SK-N-SH (cell line): ENCODE measurements around the gene ATG7. TPM values are rescaled to one million over a fixed set of nuclear protein-coding genes. Genes with fewer than 3 reads are reported as not detected.

Source experiments
- CTCF ChIA-PET: fragments of 300-600, 350-600 bp; formaldehyde crosslinking; extraction: SDS; loops from one replicate; lab custom pipeline; 2021; lab: Yijun Ruan, JAX
- POLR2A ChIA-PET: fragments of 350-600 bp; sonication (Branson Sonifier 250); formaldehyde crosslinking; extraction: SDS; loops from one replicate; lab custom pipeline; 2020; ENCODE audit warnings: antibody characterized with exemption, inconsistent platforms; lab: Yijun Ruan, JAX
- DNase-seq: peaks from one replicate; pipeline ENCODE4 v3.0.0; 2012
- H2AFZ ChIP-seq: fragments of 200-600 bp; sonication (generic); 2 replicates; pipeline ENCODE4 v1.8.1; 2016; ENCODE audit warnings: antibody characterized with exemption, mild to moderate bottlenecking, low read depth
- H3F3A ChIP-seq: fragments of 200-600 bp; sonication (generic); replicated peaks from 2 replicates; pipeline ENCODE3; 2016; ENCODE audit warnings: antibody characterized with exemption, mild to moderate bottlenecking; ENCODE audit not compliant: insufficient read depth
- H3K27ac ChIP-seq, 2 experiments: fragments of 200-500 bp in 1 of 2; fragments of 200-600 bp in 1 of 2; sonication (Bioruptor generic) in 1 of 2; sonication (generic), shearing (Covaris generic) in 1 of 2; 2 replicates each; pipeline versions ENCODE4 v1.5.1 to v1.6.1; 2014 to 2016; ENCODE audit warnings: low read depth in 2 of 2, inconsistent platforms in 1 of 2, low read length in 1 of 2, mild to moderate bottlenecking in 1 of 2, mixed read lengths in 1 of 2
- H3K27me3 ChIP-seq: fragments of 200-600 bp; sonication (generic), shearing (Covaris generic); 2 replicates; pipeline ENCODE4 v1.6.1; 2016; ENCODE audit warnings: mixed run types; ENCODE audit not compliant: insufficient read depth
- H3K36me3 ChIP-seq, 2 experiments: fragments of 200-500 bp in 1 of 2; fragments of 200-600 bp in 1 of 2; sonication (Bioruptor generic) in 1 of 2; sonication (generic) in 1 of 2; replicated peaks in 1 of 2; 2 replicates each; pipeline versions ENCODE3 to v1.5.1; 2014 to 2016; ENCODE audit warnings: low read length in 1 of 2, mild to moderate bottlenecking in 1 of 2; ENCODE audit not compliant: insufficient read depth in 2 of 2, control insufficient read depth in 1 of 2
- H3K4me1 ChIP-seq, 2 experiments: fragments of 200-500 bp in 1 of 2; fragments of 200-600 bp in 1 of 2; sonication (Bioruptor generic) in 1 of 2; sonication (generic), shearing (Covaris generic) in 1 of 2; 2 replicates each; pipeline versions ENCODE4 v1.5.1 to v1.6.1; 2014 to 2016; ENCODE audit warnings: low read depth in 1 of 2, low read length in 1 of 2, mixed run types in 1 of 2; ENCODE audit not compliant: insufficient read depth in 2 of 2, control insufficient read depth in 1 of 2
- H3K4me2 ChIP-seq: fragments of 200-600 bp; sonication (generic), shearing (Covaris generic); 2 replicates; pipeline ENCODE4 v1.6.1; 2017; ENCODE audit warnings: mixed run types
- H3K4me3 ChIP-seq, 2 experiments: fragments of 200-500 bp in 1 of 2; fragments of 200-600 bp in 1 of 2; sonication (Bioruptor generic) in 1 of 2; sonication (generic), shearing (Covaris generic) in 1 of 2; 2 replicates each; pipeline versions ENCODE4 v1.5.1 to v1.8.1; 2014 to 2016; ENCODE audit warnings: low read depth in 2 of 2, inconsistent platforms in 1 of 2, low read length in 1 of 2, mild to moderate bottlenecking in 1 of 2, mixed read lengths in 1 of 2, moderate library complexity in 1 of 2
- H3K79me2 ChIP-seq: fragments of 200-600 bp; sonication (generic); 2 replicates; pipeline ENCODE4 v1.8.1; 2017; ENCODE audit warnings: mild to moderate bottlenecking; ENCODE audit not compliant: insufficient read depth
- H3K9ac ChIP-seq: fragments of 200-600 bp; sonication (generic); 2 replicates; pipeline ENCODE4 v1.6.1; 2017; ENCODE audit warnings: mixed run types
- H3K9me2 ChIP-seq: fragments of 200-600 bp; sonication (generic); 2 replicates; pipeline ENCODE4 v1.6.1; 2017; ENCODE audit warnings: mixed run types
- H3K9me3 ChIP-seq: fragments of 200-600 bp; sonication (generic); 2 replicates; pipeline ENCODE4 v1.6.1; 2017; ENCODE audit warnings: mixed run types, mild to moderate bottlenecking, moderate library complexity
- H4K20me1 ChIP-seq: fragments of 200-600 bp; sonication (generic); 2 replicates; pipeline ENCODE4 v1.6.1; 2017; ENCODE audit warnings: mild to moderate bottlenecking, mixed run types; ENCODE audit not compliant: insufficient read depth
- CHD2 ChIP-seq: fragments of 150-350 bp; IDR thresholded peaks from 2 replicates; pipeline ENCODE4 v1.6.1; 2018; ENCODE audit warnings: low read length; ENCODE audit not compliant: partially characterized antibody
- ELF1 ChIP-seq: IDR thresholded peaks from 2 replicates; pipeline ENCODE4 v1.4.0; 2012
- EZH2phosphoT487 ChIP-seq: fragments of 200-600 bp; sonication (generic); IDR thresholded peaks from 2 replicates; pipeline ENCODE4 v1.6.1; 2017; ENCODE audit warnings: low read depth, mixed run types, mild to moderate bottlenecking, antibody characterized with exemption, moderate library complexity, borderline replicate concordance
- FOSL2 ChIP-seq: IDR thresholded peaks from 2 replicates; pipeline ENCODE4 v1.4.0; 2012; ENCODE audit warnings: low read depth, mild to moderate bottlenecking, moderate library complexity, borderline replicate concordance
- IRF3 ChIP-seq: fragments of 150-350 bp; IDR thresholded peaks from 2 replicates; pipeline ENCODE4 v1.6.1; 2016; ENCODE audit warnings: mild to moderate bottlenecking, low read depth, low read length
- JUND ChIP-seq: IDR thresholded peaks from 2 replicates; pipeline ENCODE4 v1.4.0; 2012
- MAX ChIP-seq: IDR thresholded peaks from 2 replicates; pipeline ENCODE4 v1.4.0; 2012; ENCODE audit warnings: low read depth
- MXI1 ChIP-seq: IDR thresholded peaks from 2 replicates; pipeline ENCODE4 v1.6.1; 2012; ENCODE audit warnings: mild to moderate bottlenecking, low read depth, low read length, improper control_type of control experiment
- NFIC ChIP-seq: IDR thresholded peaks from 2 replicates; pipeline ENCODE4 v1.4.0; 2012; ENCODE audit warnings: borderline replicate concordance
- NRF1 ChIP-seq: IDR thresholded peaks from 2 replicates; pipeline ENCODE4 v1.6.1; 2012; ENCODE audit warnings: low read depth, mild to moderate bottlenecking, low read length
- POLR2AphosphoS5 ChIP-seq: IDR thresholded peaks from 2 replicates; pipeline ENCODE4 v1.6.1; 2012; ENCODE audit warnings: low read depth, low read length
- RXRA ChIP-seq: IDR thresholded peaks from 2 replicates; pipeline ENCODE4 v1.4.0; 2012; ENCODE audit warnings: low read depth, mild to moderate bottlenecking, borderline replicate concordance
- SIN3A ChIP-seq: IDR thresholded peaks from 2 replicates; pipeline ENCODE4 v1.6.1; 2012; ENCODE audit warnings: low read depth, mild to moderate bottlenecking, low read length, moderate library complexity, borderline replicate concordance
- TAF1 ChIP-seq: IDR thresholded peaks from 2 replicates; pipeline ENCODE4 v1.6.1; 2012; ENCODE audit warnings: low read depth, mild to moderate bottlenecking, low read length, moderate library complexity, borderline replicate concordance
- TEAD4 ChIP-seq: IDR thresholded peaks from 2 replicates; pipeline ENCODE4 v1.4.0; 2012; ENCODE audit warnings: mild to moderate bottlenecking, borderline replicate concordance; ENCODE audit not compliant: insufficient read depth
- YY1 ChIP-seq: IDR thresholded peaks from 2 replicates; pipeline ENCODE4 v1.4.0; 2012; ENCODE audit warnings: low read depth, mild to moderate bottlenecking
- ZBTB33 ChIP-seq: IDR thresholded peaks from 2 replicates; pipeline ENCODE4 v1.4.0; 2012; ENCODE audit warnings: low read depth, borderline replicate concordance
- WGBS: methylation state at CpG from one replicate; pipeline ENCODE4 v1.1.6; 2017; ENCODE audit warnings: low lambda C conversion rate; 5-methylcytosine and 5-hydroxymethylcytosine counted together
- polyA plus RNA-seq, 3 experiments: library from polyadenylated mRNA; depleted of rRNA; stranded (reverse); fragments of >200 nt; gene quantifications; 2 replicates each; pipeline ENCODE4 v1.2.3, GENCODE V29; 2012
- TF ChIP-seq, protein P1 (sequence below): IDR thresholded peaks from 2 replicates; pipeline ENCODE4; 2012

The ATG7 gene
- polyA plus RNA-seq, 1 of the 3 experiments (the other 2 are of a cell fraction), result 29.5 TPM

GRCh38 chr3:11391174-11391879 lies 119.1 kb downstream of the ATG7 start:
- Histone ChIP-seq H3K27ac (peak overlapping the region; percentile 74 to 94; a peak in 3 of 4 replicates), H3K27me3 (no peaks in the 10 kb centered on the region), H3F3A (peaks cover 16% of the 10 kb centered on the region), H2AFZ (no peak overlapping the region), H3K4me1 (peaks cover 8 to 28% of the 10 kb centered on the region in 2 experiments; a peak in 3 of 4 replicates), H3K4me2 (peak overlapping the region; percentile 20; the same call in 1 of the 2 replicates), H3K9me2 (no peaks in the 10 kb centered on the region), H3K9ac (no peak overlapping the region), H3K9me3 (no peaks in the 10 kb centered on the region), H3K79me2 (no peaks in the 10 kb centered on the region), H3K36me3 (peaks cover 0 to 11% of the 10 kb centered on the region in 2 experiments), H3K4me3 (no peak overlapping the region), H4K20me1 (no peaks in the 10 kb centered on the region)
- DNase-seq, result no peak
- TF ChIP-seq CHD2 (no peak), FOSL2 (no peak), MXI1 (no peak)
- TF ChIP-seq, protein P1, sequence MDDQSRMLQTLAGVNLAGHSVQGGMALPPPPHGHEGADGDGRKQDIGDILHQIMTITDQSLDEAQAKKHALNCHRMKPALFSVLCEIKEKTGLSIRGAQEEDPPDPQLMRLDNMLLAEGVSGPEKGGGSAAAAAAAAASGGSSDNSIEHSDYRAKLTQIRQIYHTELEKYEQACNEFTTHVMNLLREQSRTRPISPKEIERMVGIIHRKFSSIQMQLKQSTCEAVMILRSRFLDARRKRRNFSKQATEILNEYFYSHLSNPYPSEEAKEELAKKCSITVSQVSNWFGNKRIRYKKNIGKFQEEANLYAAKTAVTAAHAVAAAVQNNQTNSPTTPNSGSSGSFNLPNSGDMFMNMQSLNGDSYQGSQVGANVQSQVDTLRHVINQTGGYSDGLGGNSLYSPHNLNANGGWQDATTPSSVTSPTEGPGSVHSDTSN, result no peak
- WGBS, result 89% methylated on average over 6 of the region's 6 CpGs
- CTCF ChIA-PET, result interaction anchor here (0.8 to 5.8 kb wide), 5 partner anchors 12 to 252 kb away, joined by 3 to 51 read pairs (median 3); partner anchors contain the start of gene VGLL4
- POLR2A ChIA-PET, result no interaction called here

GRCh38 chr3:11392014-11392859 lies 120.0 kb downstream of the ATG7 start:
- 15% methylated on average over 3 of the region's 3 CpGs for WGBS
- POLR2A ChIA-PET, result interaction anchor here (0.6 kb wide), 2 partner anchors 14 to 106 kb away, joined by 4 to 5 read pairs; no protein-coding TSS in a partner anchor
- H3K9me3 ChIP-seq, result no peaks in the 10 kb centered on the region
- H3K79me2 ChIP-seq, result no peaks in the 10 kb centered on the region
- no peaks in the 10 kb centered on the region for H3K9me2 ChIP-seq
- H3K4me3 ChIP-seq, result no peak overlapping the region
- CTCF ChIA-PET, result interaction anchor here (0.6 to 5.8 kb wide), 8 partner anchors 12 to 759 kb away, joined by 3 to 51 read pairs (median 3); partner anchors contain the start of gene VGLL4
- H2AFZ ChIP-seq, result no peak overlapping the region
- no peaks in the 10 kb centered on the region for H4K20me1 ChIP-seq
- peaks cover 0 to 14% of the 10 kb centered on the region in 2 experiments for H3K36me3 ChIP-seq
- H3K4me1 ChIP-seq, result peaks cover 8 to 27% of the 10 kb centered on the region in 2 experiments; a peak in 3 of 4 replicates
- peak overlapping the region; percentile 20 for H3K4me2 ChIP-seq
- DNase-seq, result peak; percentile 70
- no peaks in the 10 kb centered on the region for H3K27me3 ChIP-seq
- H3K9ac ChIP-seq, result peak overlapping the region; percentile 1; the same call in 1 of the 2 replicates
- H3K27ac ChIP-seq, result peak overlapping the region; percentile 74 to 94
- peaks cover 14% of the 10 kb centered on the region for H3F3A ChIP-seq
- 0 out of 2 replicates have a peak, but pooled peaks have one; percentile 27 for TF ChIP-seq FOSL2
- peak; percentile 35; the same call in 1 of the 2 replicates for TF ChIP-seq MAX
- 0 out of 2 replicates have a peak, but pooled peaks have one; percentile 15 for TF ChIP-seq ZBTB33
- peak; percentile 77 for TF ChIP-seq TEAD4
- TF ChIP-seq, protein P1, result peak; percentile 88
- no peak for TF ChIP-seq SIN3A
- TF ChIP-seq JUND, result peak; percentile 65
- TF ChIP-seq RXRA, result peak; percentile 68; the same call in 1 of the 2 replicates
- no peak for TF ChIP-seq ELF1
- no peak for TF ChIP-seq TAF1
- peak; percentile 94 for TF ChIP-seq NFIC
- peak; percentile 69; the same call in 1 of the 2 replicates for TF ChIP-seq POLR2AphosphoS5
- TF ChIP-seq YY1, result no peak
- no peak for TF ChIP-seq IRF3
- TF ChIP-seq EZH2phosphoT487, result no peak
- TF ChIP-seq NRF1, result no peak
